K562 (cell line): Measurements from ENCODE around the gene TPSAB1. TPM values are rescaled to one million over a fixed set of nuclear protein-coding genes. Genes with fewer than 3 reads are reported as not detected.

Source experiments
- ATAC-seq: fragments of 200-7000 bp; cut with Tn5 transposase; 3 replicates; pipeline ENCODE4 v1.9.1; 2020; ENCODE audit warnings: moderate library complexity
- BruUV-seq: library from RNA; stranded (reverse); fragments of 400-500 nt; replicated peaks from 2 replicates; lab custom pipeline; 2021; lab: Mats Ljungman, UMichigan
- CTCF ChIA-PET: fragments of 300-600 bp; formaldehyde crosslinking; extraction: SDS; loops from one replicate; lab custom pipeline; 2021; ENCODE audit warnings: low intra/inter-chr PET ratio; lab: Yijun Ruan, JAX
- POLR2A ChIA-PET: fragments of 300-600, 350-650 bp; sonication (Branson Sonifier 250); formaldehyde crosslinking; extraction: SDS; loops from one replicate; lab custom pipeline; 2021; ENCODE audit warnings: antibody characterized with exemption, inconsistent platforms; lab: Yijun Ruan, JAX
- DNase-seq, 4 experiments: peaks; one replicate each; pipeline versions ENCODE4 v3.0.0 to v3.0.0-alpha.2; 2011 to 2018; ENCODE audit warnings: low spot score in 3 of 4, mixed read lengths in 3 of 4; ENCODE audit errors: extremely low read depth in 1 of 4
- FAIRE-seq: peaks from 2 replicates; lab custom pipeline; 2011; peaks lifted over from hg19 to GRCh38; lab: Jason Lieb, UNC
- H2AFZ ChIP-seq: 2 replicates; pipeline ENCODE4 v1.6.0; 2011; ENCODE audit warnings: low read depth, low read length, control low read depth, inconsistent platforms
- H3K27ac ChIP-seq: fragments of 200-600 bp; 3 replicates; pipeline ENCODE4 v1.8.0; 2011; ENCODE audit warnings: low read depth, mild to moderate bottlenecking, control low read depth, inconsistent platforms, low read length, moderate library complexity, mixed read lengths; ENCODE audit errors: extremely low read depth
- H3K27me3 ChIP-seq, 2 experiments: fragments of 300-600 bp in 1 of 2; 2 replicates in 1 of 2; 3 replicates in 1 of 2; pipeline versions ENCODE4 v1.6.0 to v1.8.0; 2011; ENCODE audit warnings: inconsistent platforms in 2 of 2, low read length in 2 of 2, mild to moderate bottlenecking in 1 of 2, mixed read lengths in 1 of 2, moderate library complexity in 1 of 2; ENCODE audit not compliant: control insufficient read depth in 2 of 2, insufficient read depth in 2 of 2
- H3K36me3 ChIP-seq: fragments of 300-600 bp; 3 replicates; pipeline ENCODE4 v1.8.0; 2011; ENCODE audit warnings: mild to moderate bottlenecking, low read length, inconsistent platforms; ENCODE audit not compliant: control insufficient read depth, insufficient read depth
- H3K4me1 ChIP-seq, 2 experiments: fragments of 200-600 bp in 1 of 2; replicated peaks in 1 of 2; 2 replicates in 1 of 2; 3 replicates in 1 of 2; pipeline versions ENCODE4 v1.5.1 to v1.8.0; 2011; ENCODE audit warnings: inconsistent platforms in 2 of 2, low read length in 2 of 2, mild to moderate bottlenecking in 1 of 2, mixed read lengths in 1 of 2, moderate library complexity in 1 of 2; ENCODE audit not compliant: control insufficient read depth in 2 of 2, insufficient read depth in 2 of 2
- H3K4me2 ChIP-seq: 2 replicates; pipeline ENCODE4 v1.6.1; 2011; ENCODE audit warnings: low read length, control low read depth, inconsistent platforms, mixed read lengths; ENCODE audit not compliant: insufficient read depth
- H3K4me3 ChIP-seq: fragments of 200-600 bp; sonication (generic), shearing (Covaris generic); 2 replicates; pipeline ENCODE4 v1.5.1; 2016; ENCODE audit warnings: control low read depth, inconsistent platforms
- H3K79me2 ChIP-seq: fragments of 200-600 bp; 3 replicates; pipeline ENCODE4 v1.8.0; 2011; ENCODE audit warnings: low read length, inconsistent platforms; ENCODE audit not compliant: control insufficient read depth, insufficient read depth
- H3K9ac ChIP-seq, 2 experiments: 2 replicates each; pipeline versions ENCODE4 v1.6.0 to v1.6.1; 2011; ENCODE audit warnings: low read depth in 2 of 2, low read length in 2 of 2, control low read depth in 1 of 2, inconsistent platforms in 1 of 2, mild to moderate bottlenecking in 1 of 2, mixed read lengths in 1 of 2; ENCODE audit not compliant: insufficient read depth in 1 of 2
- H3K9me1 ChIP-seq: one replicate; pipeline ENCODE4 v1.6.0; 2011; ENCODE audit warnings: inconsistent platforms, mild to moderate bottlenecking, low read length, moderate library complexity; ENCODE audit not compliant: control insufficient read depth, insufficient read depth
- H3K9me3 ChIP-seq: replicated peaks from 2 replicates; pipeline ENCODE4 v1.5.1; 2011; ENCODE audit warnings: low read depth, low read length, inconsistent platforms; ENCODE audit not compliant: control insufficient read depth, insufficient read depth
- H4K20me1 ChIP-seq: replicated peaks from 2 replicates; pipeline ENCODE4 v1.6.1; 2011; ENCODE audit warnings: low read length, inconsistent platforms, mixed read lengths; ENCODE audit not compliant: control insufficient read depth, insufficient read depth
- CEBPG ChIP-seq, 3 experiments: fragments of 200-800 bp in 1 of 3; sonication (Bioruptor generic) in 1 of 3; sonication (generic) in 1 of 3; formaldehyde crosslinking in 1 of 3; IDR thresholded peaks in 2 of 3; conservative IDR thresholded peaks in 1 of 3; 2 replicates each; pipeline versions ENCODE4 v1.6.1 to v1.8.0; 2016 to 2022; ENCODE audit warnings: missing compliant biosample characterization in 2 of 3, missing genetic modification characterization in 2 of 3, mild to moderate bottlenecking in 1 of 3, missing genetic modification reagents in 1 of 3
- MIER1 ChIP-seq: fragments of 450-650 bp; IDR thresholded peaks from 2 replicates; pipeline ENCODE4 v1.6.1; 2016; ENCODE audit warnings: antibody characterized with exemption, mild to moderate bottlenecking, low read depth
- WGBS: fragments of 100-300 bp; shearing (Covaris generic); methylation state at CpG from one replicate; pipeline ENCODE4 v1.1.6; 2016; ENCODE audit warnings: low coverage, mixed read lengths; ENCODE audit not compliant: insufficient coverage; ENCODE audit errors: missing lambda C conversion rate; 5-methylcytosine and 5-hydroxymethylcytosine counted together
- in situ Hi-C: fragments of 300-500 bp; cut with MboI; formaldehyde crosslinking; loops from 4 replicates; pipeline ENCODE4 v1.15.0; 2018; ENCODE audit warnings: inconsistent platforms, mixed read lengths
- intact Hi-C: fragments of 100-400 bp; cut with micrococcal nuclease; formaldehyde crosslinking; loops from 2 replicates; pipeline ENCODE4 v1.14.2; 2022
- polyA plus RNA-seq, 8 experiments: library from polyadenylated mRNA; depleted of rRNA in 4 of 8; stranded (reverse) in 5 of 8; unstranded in 3 of 8; fragments of >200 nt; fragmentation: Nextera tagmentation in 2 of 8; fragmentation: Illumina TruSeq in 1 of 8; extraction: Ambion mirVana in 2 of 8; extraction: Trizol in 1 of 8; gene quantifications; 2 replicates each; pipeline versions ENCODE4 v1.2.1 to v1.2.3, GENCODE V29; 2011 to 2014; ENCODE audit warnings: inconsistent platforms in 1 of 8, missing spikeins in 1 of 8
- total RNA-seq, 7 experiments: library from RNA; depleted of rRNA in 6 of 7; stranded (reverse); fragments of >200 nt in 6 of 7; fragmentation: Illumina TruSeq in 2 of 7; extraction: Trizol in 2 of 7; gene quantifications; 2 replicates each; pipeline versions ENCODE4 v1.2.1 to v1.2.3, GENCODE V29; 2011 to 2021; ENCODE audit warnings: low replicate concordance in 1 of 7
- TF ChIP-seq, protein P1 (sequence below): fragments of 450-650 bp; IDR thresholded peaks from 2 replicates; pipeline ENCODE4 v1.6.1; 2016; ENCODE audit warnings: mild to moderate bottlenecking

Gene TPSAB1
- total and polyA plus RNA-seq, 9 of the 15 experiments (the other 6 are each of a cell fraction or from before 2014, with no cell fraction given), result not detected

DNA sequence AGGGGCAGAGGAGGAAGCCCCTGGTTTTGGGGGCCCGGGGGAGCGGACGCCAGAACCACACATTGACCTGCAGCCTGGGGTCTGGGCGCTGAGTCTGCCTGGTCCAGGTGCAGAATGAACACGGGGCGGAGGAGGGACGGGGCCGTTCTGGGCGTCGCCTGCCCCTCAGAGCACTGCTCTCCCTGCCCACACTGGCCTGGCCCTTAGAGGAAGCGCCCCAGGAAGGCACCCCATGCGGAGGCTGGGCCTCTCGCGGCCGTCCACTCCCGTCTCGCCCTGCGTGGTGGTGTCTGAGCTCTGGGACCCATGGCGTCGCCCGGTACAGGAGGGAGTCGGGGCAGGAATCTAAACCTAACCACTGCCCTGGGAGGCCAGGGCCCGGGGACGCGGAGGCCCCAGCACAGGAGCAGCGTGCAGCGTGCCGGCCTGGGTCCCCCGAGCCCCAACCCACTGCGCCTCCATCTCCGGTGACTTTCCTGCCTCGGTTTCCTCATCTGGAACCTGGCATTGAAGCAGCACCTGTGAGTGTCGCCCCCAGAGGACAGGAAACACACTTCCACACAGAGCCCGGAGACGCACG, 19.7 kb downstream of the TPSAB1 start (continued):
- no peak for TF ChIP-seq MIER1

GRCh38 chr16:1261131-1261892, 20.8 kb downstream of the TPSAB1 start:
- Histone ChIP-seq H3K79me2 (no peaks in the 10 kb centered on the region), H3K36me3 (no peaks in the 10 kb centered on the region), H3K9me1 (peaks cover 3% of the 10 kb centered on the region), H3K4me1 (peaks cover 0 to 52% of the 10 kb centered on the region in 2 experiments; a peak in 2 of 5 replicates), H3K27me3 (peaks cover 22 to 64% of the 10 kb centered on the region in 2 experiments; a peak in 4 of 5 replicates), H4K20me1 (peaks cover 9% of the 10 kb centered on the region; the same call in 1 of the 2 replicates), H3K4me2 (no peak overlapping the region), H3K9me3 (peaks cover 7% of the 10 kb centered on the region; the same call in 1 of the 2 replicates), H2AFZ (no peak overlapping the region), H3K27ac (no peak overlapping the region), H3K9ac (no peak overlapping the region), H3K4me3 (no peak overlapping the region)
- ChIA-PET CTCF (no interaction called here), POLR2A (interaction anchor here (0.6 kb wide), 1 partner anchor 682 kb away, joined by 3 read pairs; no protein-coding TSS in a partner anchor)
- in situ Hi-C loops, result no loop called here
- WGBS, result 8% methylated on average over 26 of the region's 47 CpGs
- FAIRE-seq (no peak), DNase-seq (no peak), ATAC-seq (no peak)
- no TSS peak for BruUV-seq
- intact Hi-C loops, result no loop called here
- TF ChIP-seq CEBPG (CRISPR knock-in tag; IDR thresholded peaks at IDR 0.05) (0 out of 2 replicates have a peak, but pooled peaks have one; percentile 20), CEBPG (tag; conservative IDR thresholded peaks at IDR 0.05 in 1 of 2, IDR thresholded peaks at IDR 0.05 in 1 of 2) (no peak)
- TF ChIP-seq, protein P1, sequence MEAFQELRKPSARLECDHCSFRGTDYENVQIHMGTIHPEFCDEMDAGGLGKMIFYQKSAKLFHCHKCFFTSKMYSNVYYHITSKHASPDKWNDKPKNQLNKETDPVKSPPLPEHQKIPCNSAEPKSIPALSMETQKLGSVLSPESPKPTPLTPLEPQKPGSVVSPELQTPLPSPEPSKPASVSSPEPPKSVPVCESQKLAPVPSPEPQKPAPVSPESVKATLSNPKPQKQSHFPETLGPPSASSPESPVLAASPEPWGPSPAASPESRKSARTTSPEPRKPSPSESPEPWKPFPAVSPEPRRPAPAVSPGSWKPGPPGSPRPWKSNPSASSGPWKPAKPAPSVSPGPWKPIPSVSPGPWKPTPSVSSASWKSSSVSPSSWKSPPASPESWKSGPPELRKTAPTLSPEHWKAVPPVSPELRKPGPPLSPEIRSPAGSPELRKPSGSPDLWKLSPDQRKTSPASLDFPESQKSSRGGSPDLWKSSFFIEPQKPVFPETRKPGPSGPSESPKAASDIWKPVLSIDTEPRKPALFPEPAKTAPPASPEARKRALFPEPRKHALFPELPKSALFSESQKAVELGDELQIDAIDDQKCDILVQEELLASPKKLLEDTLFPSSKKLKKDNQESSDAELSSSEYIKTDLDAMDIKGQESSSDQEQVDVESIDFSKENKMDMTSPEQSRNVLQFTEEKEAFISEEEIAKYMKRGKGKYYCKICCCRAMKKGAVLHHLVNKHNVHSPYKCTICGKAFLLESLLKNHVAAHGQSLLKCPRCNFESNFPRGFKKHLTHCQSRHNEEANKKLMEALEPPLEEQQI, result no peak
